ENCODE measurements around the gene LHFPL6. TPM values are rescaled to one million over a fixed set of nuclear protein-coding genes. Genes with fewer than 3 reads are reported as not detected.

Gene LHFPL6
- total RNA-seq, 4 donors from 2014 or later = 12.8 to 27.3 (median 22.5) TPM

DNA sequence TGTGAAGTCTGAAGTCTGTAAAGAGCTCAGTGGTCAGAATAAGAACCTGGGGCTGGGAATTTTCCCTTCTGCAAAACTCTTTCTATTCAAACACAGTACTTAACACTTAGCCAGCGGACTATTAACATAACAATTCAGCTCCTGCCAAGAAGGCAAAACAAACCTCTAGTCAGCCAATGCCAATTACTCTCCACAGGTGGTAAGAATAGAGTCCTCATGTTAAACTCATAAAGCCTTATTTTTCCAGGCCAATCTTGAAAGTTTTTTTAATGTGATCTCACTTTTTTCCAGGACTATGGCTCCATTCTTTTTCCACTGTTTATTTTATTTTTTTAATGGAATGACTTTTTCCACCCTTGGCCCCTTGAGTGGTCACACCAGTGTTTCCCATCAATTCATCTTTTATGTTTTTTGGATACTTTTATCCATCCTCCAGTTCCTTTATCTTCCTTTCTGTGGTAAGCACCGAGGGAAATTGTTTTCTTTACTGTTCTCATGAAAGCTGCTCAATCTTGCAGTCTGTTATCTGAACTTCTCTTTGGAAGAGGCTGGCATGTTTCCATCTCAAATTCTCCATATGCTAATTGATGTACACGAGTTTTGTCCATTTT is 217.3 kb downstream of the LHFPL6 start:
- no peak for DNase-seq (ENCODE audit: low spot score in 2 of 2)
- TF ChIP-seq, protein P1, sequence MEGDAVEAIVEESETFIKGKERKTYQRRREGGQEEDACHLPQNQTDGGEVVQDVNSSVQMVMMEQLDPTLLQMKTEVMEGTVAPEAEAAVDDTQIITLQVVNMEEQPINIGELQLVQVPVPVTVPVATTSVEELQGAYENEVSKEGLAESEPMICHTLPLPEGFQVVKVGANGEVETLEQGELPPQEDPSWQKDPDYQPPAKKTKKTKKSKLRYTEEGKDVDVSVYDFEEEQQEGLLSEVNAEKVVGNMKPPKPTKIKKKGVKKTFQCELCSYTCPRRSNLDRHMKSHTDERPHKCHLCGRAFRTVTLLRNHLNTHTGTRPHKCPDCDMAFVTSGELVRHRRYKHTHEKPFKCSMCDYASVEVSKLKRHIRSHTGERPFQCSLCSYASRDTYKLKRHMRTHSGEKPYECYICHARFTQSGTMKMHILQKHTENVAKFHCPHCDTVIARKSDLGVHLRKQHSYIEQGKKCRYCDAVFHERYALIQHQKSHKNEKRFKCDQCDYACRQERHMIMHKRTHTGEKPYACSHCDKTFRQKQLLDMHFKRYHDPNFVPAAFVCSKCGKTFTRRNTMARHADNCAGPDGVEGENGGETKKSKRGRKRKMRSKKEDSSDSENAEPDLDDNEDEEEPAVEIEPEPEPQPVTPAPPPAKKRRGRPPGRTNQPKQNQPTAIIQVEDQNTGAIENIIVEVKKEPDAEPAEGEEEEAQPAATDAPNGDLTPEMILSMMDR (IDR thresholded peaks at IDR 0.05) = no peak
- TF ChIP-seq POLR2A (IDR thresholded peaks at IDR 0.05) = no peak
- H3K4me3 ChIP-seq (ENCODE audit: low read depth, poor library complexity, severe bottlenecking) = no peak overlapping the region
- intact Hi-C loops (cut with DNase I; ENCODE audit: low total_unique reads) = no loop called here
- 57 to 61% methylated on average over 3 of the region's 3 CpGs for WGBS, 2 donors

DNA sequence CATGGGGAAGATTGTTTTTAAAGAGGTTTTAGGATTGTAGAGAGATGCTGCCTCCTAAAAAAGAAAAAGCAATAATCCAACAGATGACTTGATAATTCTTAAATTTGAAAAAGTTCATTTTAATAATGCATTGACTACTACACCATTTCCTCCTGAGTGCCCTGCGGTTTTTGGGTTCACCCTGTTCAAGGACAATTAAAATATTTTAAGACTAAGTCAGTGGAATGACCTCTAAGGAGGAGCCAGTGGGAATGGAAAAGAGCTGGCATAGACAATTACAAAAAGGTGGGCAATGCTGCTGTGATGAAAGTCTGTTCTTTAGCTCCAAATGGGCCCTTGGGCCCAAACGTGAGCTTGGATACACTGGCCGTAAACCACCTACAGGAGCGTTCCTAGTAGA is 217.8 kb downstream of the LHFPL6 start:
- intact Hi-C loops (cut with DNase I; ENCODE audit: low total_unique reads) = no loop called here
- no peak overlapping the region for H3K4me3 ChIP-seq (ENCODE audit: low read depth, poor library complexity, severe bottlenecking)
- TF ChIP-seq POLR2A (IDR thresholded peaks at IDR 0.05) = no peak
- no peak for DNase-seq (ENCODE audit: low spot score in 2 of 2)
- 79 to 84% methylated on average over 4 of the region's 4 CpGs for WGBS, 2 donors

DNA sequence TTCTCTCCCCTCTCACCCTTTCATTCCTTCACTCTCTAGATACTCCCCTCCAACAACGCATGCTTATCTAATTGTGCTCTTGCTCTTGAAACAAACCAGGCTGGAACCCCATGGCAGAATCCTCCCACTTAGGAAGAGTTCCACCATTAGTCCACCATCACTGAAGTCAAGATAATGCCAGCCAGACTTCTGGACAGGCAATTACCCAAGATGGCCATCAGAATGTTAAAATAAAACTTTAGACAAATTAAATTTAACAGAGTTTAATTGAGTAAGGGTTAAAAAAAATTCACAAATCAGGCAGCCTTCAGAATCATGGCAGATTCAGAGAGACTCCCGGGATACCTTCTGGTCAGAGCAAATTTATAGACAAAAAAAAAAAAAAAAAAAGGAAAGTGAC is 221.5 kb downstream of the LHFPL6 start:
- WGBS, 2 donors = 87 to 95% methylated on average over 2 of the region's 2 CpGs
- TF ChIP-seq, protein P1 (IDR thresholded peaks at IDR 0.05) = no peak
- TF ChIP-seq POLR2A (IDR thresholded peaks at IDR 0.05) = no peak
- intact Hi-C loops (cut with DNase I; ENCODE audit: low total_unique reads) = no loop called here

DNA sequence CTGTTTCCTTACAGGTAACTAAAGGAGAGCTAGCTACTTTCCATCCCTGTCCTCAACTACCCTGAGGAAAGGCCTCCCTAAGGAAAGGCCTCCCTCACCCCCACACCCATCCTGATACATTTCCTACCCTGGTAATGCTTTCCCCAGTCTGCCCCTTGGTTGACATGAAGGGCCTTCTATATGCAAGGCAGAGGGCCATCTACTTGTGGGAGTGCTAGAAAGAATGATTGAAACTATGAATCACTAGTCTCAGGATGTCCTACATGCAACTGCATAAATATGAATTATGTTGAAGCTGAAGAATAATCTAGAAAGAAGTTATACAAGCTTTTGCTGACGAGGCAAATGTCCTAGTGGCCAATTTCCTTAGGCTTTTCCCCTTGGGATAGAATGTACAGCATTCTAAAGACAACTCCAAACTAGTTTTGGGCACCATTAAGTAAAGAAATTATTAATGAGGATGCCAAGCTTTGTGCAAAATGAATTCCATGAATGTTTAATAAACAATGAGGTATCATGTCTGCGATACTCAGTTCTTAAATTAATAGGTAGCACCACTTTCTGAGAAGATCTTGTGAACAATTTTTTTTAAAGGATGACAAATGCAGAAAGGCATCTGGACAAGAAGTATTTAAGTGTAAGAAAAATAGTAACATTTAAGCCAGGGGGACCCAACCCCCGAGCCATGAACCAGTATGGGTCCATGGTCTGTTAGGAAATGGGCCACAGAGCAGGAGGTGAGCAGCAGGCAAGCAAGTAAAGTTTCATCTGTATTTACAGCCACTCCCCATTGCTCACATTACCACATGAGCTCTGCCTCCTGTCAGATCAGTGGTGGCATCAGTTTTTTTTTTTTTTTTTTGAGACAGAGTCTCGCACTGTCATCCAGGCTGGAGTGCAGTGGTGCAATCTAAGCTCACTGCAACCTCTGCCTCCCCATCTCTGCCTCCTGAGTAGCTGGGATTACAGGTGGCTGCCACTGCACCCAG is 223.0 kb downstream of the LHFPL6 start:
- WGBS, 2 donors = 77 to 82% methylated on average over 4 of the region's 4 CpGs
- intact Hi-C loops (cut with DNase I; ENCODE audit: low total_unique reads) = no loop called here
- no peak for DNase-seq (ENCODE audit: low spot score in 2 of 2)

More for the DNA sequence above, 221.5 kb downstream of the LHFPL6 start:
- no peak overlapping the region for H3K4me3 ChIP-seq (ENCODE audit: low read depth, poor library complexity, severe bottlenecking)
- DNase-seq (ENCODE audit: low spot score in 2 of 2) = no peak

DNA sequence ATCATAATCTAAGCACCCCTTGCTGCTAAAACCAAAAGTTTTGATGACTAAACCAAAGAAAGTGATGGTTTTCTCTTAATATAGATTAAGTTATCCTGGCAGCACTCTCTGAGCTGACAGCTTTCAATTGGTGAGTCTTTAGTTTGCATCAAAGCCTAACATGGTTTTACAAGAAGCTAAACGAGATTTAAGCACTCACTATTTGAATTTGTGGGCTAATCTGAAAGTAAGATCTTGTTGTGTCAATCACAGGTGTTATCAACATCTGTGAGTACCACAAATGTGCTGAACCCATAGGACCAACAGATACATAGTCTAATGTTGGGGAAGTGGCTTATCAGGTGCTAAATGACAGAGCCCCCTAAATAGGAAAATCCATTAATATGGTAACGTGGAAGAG is 223.9 kb downstream of the LHFPL6 start:
- WGBS, 2 donors = 64 to 73% methylated on average over 2 of the region's 2 CpGs
- intact Hi-C loops (cut with DNase I; ENCODE audit: low total_unique reads) = no loop called here
- TF ChIP-seq, protein P1 (IDR thresholded peaks at IDR 0.05) = no peak
- no peak for TF ChIP-seq POLR2A (IDR thresholded peaks at IDR 0.05)
- no peak for DNase-seq (ENCODE audit: low spot score in 2 of 2)
- H3K4me3 ChIP-seq (ENCODE audit: low read depth, poor library complexity, severe bottlenecking) = no peak overlapping the region

More for the DNA sequence above, 223.0 kb downstream of the LHFPL6 start:
- H3K4me3 ChIP-seq (ENCODE audit: low read depth, poor library complexity, severe bottlenecking) = no peak overlapping the region
- no peak for TF ChIP-seq POLR2A (IDR thresholded peaks at IDR 0.05)
- TF ChIP-seq, protein P1 (IDR thresholded peaks at IDR 0.05) = no peak

DNA sequence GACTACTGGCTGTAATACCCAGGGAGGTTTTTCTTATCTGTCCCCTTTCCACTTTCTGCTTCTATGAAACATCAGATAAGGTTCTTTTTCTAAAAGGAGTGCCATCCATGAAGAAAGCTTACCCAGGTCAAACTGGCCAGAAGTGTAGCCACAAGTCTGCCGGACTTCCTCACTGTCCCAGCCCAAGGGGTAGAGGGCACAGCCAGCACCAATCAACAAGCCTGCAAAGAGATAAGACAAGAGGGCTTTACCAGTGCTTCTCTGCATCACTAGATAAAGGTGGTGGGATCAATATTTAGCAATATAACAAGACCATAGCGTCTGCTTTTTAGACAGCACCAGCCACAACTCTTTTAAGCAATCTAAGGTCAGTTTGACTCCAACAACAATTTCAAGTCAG is 224.7 kb downstream of the LHFPL6 start:
- intact Hi-C loops (cut with DNase I; ENCODE audit: low total_unique reads) = no loop called here
- 78 to 92% methylated on average over 2 of the region's 2 CpGs for WGBS, 2 donors
- TF ChIP-seq, protein P1 (IDR thresholded peaks at IDR 0.05) = no peak
- no peak for TF ChIP-seq POLR2A (IDR thresholded peaks at IDR 0.05)
- H3K4me3 ChIP-seq (ENCODE audit: low read depth, poor library complexity, severe bottlenecking) = no peak overlapping the region
- no peak for DNase-seq (ENCODE audit: low spot score in 2 of 2)
